Smooth muscle cell (in vitro differentiated cells): ENCODE results near the gene FADD. TPM values are rescaled to one million over a fixed set of nuclear protein-coding genes. Genes with fewer than 3 reads are reported as not detected.

Experiments
- DNase-seq: peaks from one replicate; lab custom pipeline; 2025; ENCODE audit not compliant: unreplicated experiment; lab: John Stamatoyannopoulos, UW
- H2AFZ ChIP-seq: fragments of 200-600 bp; sonication (generic); 2 replicates; pipeline ENCODE4 v1.6.0; 2016; ENCODE audit warnings: antibody characterized with exemption, low read depth, mild to moderate bottlenecking
- H3F3A ChIP-seq: fragments of 200-600 bp; sonication (generic); 2 replicates; pipeline ENCODE4 v1.6.0; 2017; ENCODE audit warnings: antibody characterized with exemption, low read depth
- H3K27ac ChIP-seq: fragments of 200-600 bp; sonication (generic); 2 replicates; pipeline ENCODE4 v1.5.1; 2016; ENCODE audit warnings: low read depth, mild to moderate bottlenecking
- H3K27me3 ChIP-seq: fragments of 200-600 bp; sonication (generic); 2 replicates; pipeline ENCODE4 v1.6.1; 2016; ENCODE audit warnings: low read depth, mild to moderate bottlenecking
- H3K36me3 ChIP-seq: fragments of 200-600 bp; sonication (generic); 2 replicates; pipeline ENCODE4 v1.5.1; 2016; ENCODE audit warnings: low read depth
- H3K4me1 ChIP-seq: fragments of 200-600 bp; sonication (generic); 2 replicates; pipeline ENCODE4 v1.5.1; 2016; ENCODE audit warnings: low read depth
- H3K4me2 ChIP-seq: fragments of 200-600 bp; sonication (generic); 2 replicates; pipeline ENCODE4 v1.6.0; 2016; ENCODE audit warnings: mild to moderate bottlenecking
- H3K4me3 ChIP-seq: fragments of 200-600 bp; sonication (generic); 2 replicates; pipeline ENCODE4 v1.5.1; 2016; ENCODE audit warnings: mild to moderate bottlenecking
- H3K79me2 ChIP-seq: fragments of 200-600 bp; sonication (generic); 2 replicates; pipeline ENCODE4 v1.6.0; 2016; ENCODE audit warnings: low read depth, mild to moderate bottlenecking
- H3K9ac ChIP-seq: fragments of 200-600 bp; sonication (generic); 2 replicates; pipeline ENCODE4 v1.6.0; 2016; ENCODE audit warnings: low read depth
- H3K9me3 ChIP-seq: fragments of 200-600 bp; sonication (generic); replicated peaks from 2 replicates; pipeline ENCODE4 v1.5.1; 2016; ENCODE audit warnings: low read depth
- H4K20me1 ChIP-seq: fragments of 200-600 bp; sonication (generic); 2 replicates; pipeline ENCODE4 v1.6.0; 2016; ENCODE audit warnings: low read depth
- WGBS: methylation state at CpG from one replicate; pipeline ENCODE4 v1.1.7; 2016; ENCODE audit warnings: low lambda C conversion rate; 5-methylcytosine and 5-hydroxymethylcytosine counted together
- polyA plus RNA-seq: library from polyadenylated mRNA; unstranded; fragments of >200 nt; fragmentation: Nextera tagmentation; extraction: Ambion mirVana; gene quantifications from 2 replicates; pipeline ENCODE4 v1.2.1, GENCODE V29; 2016
- total RNA-seq: library from RNA; depleted of rRNA; stranded (reverse); fragments of >200 nt; gene quantifications from 2 replicates; pipeline ENCODE4 v1.2.3, GENCODE V29; 2014
- TF ChIP-seq, protein P1 (sequence below): fragments of 200-600 bp; sonication (generic); IDR thresholded peaks from 2 replicates; pipeline ENCODE4 v1.5.1; 2017; ENCODE audit warnings: borderline replicate concordance, mild to moderate bottlenecking, antibody characterized with exemption; ENCODE audit not compliant: insufficient read depth, poor library complexity, severe bottlenecking

FADD gene
- total and polyA plus RNA-seq, 2 experiments from 2014 or later = 22.2 to 41.3 TPM

DNA sequence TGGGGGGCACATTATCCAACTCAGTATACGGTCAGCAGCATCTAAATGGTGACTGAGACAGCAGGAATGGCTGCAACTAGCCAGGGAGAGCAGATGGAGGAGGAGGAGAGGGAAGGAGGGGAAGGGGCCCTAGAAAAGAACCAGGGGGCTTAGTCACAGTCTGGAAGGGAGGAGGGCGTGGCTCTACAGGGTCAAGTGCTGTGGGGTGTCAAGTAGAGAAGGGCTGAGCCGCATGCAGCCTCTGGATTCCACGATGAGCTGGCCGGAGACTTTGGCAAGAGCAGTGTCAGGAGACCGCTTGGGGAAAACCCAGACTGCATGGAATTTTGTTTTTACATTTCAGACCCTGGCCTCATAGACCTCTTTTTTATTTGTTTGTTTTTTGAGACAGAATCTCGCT lies 41.6 kb downstream of the FADD start:
- DNase-seq = no peak
- Histone ChIP-seq H2AFZ (no peak overlapping the region), H3K4me2 (peak overlapping the region; percentile 22), H3K4me3 (no peak overlapping the region), H3K79me2 (no peaks in the 10 kb centered on the region), H3K36me3 (no peaks in the 10 kb centered on the region), H4K20me1 (no peaks in the 10 kb centered on the region), H3K4me1 (no peaks in the 10 kb centered on the region), H3F3A (no peaks in the 10 kb centered on the region), H3K27ac (peak overlapping the region; percentile 85), H3K9ac (peak overlapping the region; percentile 66), H3K27me3 (no peaks in the 10 kb centered on the region), H3K9me3 (no peaks in the 10 kb centered on the region)
- WGBS = 32% methylated on average over 6 of the region's 7 CpGs
- TF ChIP-seq, protein P1, sequence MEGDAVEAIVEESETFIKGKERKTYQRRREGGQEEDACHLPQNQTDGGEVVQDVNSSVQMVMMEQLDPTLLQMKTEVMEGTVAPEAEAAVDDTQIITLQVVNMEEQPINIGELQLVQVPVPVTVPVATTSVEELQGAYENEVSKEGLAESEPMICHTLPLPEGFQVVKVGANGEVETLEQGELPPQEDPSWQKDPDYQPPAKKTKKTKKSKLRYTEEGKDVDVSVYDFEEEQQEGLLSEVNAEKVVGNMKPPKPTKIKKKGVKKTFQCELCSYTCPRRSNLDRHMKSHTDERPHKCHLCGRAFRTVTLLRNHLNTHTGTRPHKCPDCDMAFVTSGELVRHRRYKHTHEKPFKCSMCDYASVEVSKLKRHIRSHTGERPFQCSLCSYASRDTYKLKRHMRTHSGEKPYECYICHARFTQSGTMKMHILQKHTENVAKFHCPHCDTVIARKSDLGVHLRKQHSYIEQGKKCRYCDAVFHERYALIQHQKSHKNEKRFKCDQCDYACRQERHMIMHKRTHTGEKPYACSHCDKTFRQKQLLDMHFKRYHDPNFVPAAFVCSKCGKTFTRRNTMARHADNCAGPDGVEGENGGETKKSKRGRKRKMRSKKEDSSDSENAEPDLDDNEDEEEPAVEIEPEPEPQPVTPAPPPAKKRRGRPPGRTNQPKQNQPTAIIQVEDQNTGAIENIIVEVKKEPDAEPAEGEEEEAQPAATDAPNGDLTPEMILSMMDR = no peak

DNA sequence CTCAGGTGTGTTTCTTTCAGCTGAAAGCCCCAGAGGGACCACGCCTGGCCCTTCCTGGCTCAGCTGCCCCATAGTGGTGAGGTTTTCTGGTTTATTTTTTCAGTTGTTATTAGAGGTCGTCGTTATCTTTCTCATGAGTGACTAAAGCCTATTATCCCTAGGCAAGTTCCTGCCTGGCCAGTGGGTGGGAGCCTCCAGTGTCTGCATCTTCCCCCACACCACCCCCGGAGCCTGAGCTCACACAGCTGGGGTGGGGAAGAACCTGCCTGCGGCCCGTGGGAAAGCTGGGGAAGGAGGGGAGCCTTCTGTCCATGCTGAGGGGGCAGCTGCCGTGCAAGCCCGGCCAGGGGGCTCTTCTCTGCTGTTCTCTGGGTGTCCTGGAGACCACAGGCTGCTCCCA lies 43.1 kb downstream of the FADD start:
- peak overlapping the region; percentile 66 for H3K9ac ChIP-seq
- H4K20me1 ChIP-seq = no peaks in the 10 kb centered on the region
- peak overlapping the region; percentile 55 for H3K4me2 ChIP-seq
- 27% methylated on average over 8 of the region's 8 CpGs for WGBS
- H3K27ac ChIP-seq = peak overlapping the region; percentile 85
- H3K4me1 ChIP-seq = no peaks in the 10 kb centered on the region
- H3K36me3 ChIP-seq = no peaks in the 10 kb centered on the region
- H3K9me3 ChIP-seq = no peaks in the 10 kb centered on the region
- H3F3A ChIP-seq = no peaks in the 10 kb centered on the region
- no peak overlapping the region for H3K4me3 ChIP-seq
- H3K79me2 ChIP-seq = no peaks in the 10 kb centered on the region
- no peaks in the 10 kb centered on the region for H3K27me3 ChIP-seq
- no peak for DNase-seq
- H2AFZ ChIP-seq = no peak overlapping the region
- TF ChIP-seq, protein P1 = no peak

DNA sequence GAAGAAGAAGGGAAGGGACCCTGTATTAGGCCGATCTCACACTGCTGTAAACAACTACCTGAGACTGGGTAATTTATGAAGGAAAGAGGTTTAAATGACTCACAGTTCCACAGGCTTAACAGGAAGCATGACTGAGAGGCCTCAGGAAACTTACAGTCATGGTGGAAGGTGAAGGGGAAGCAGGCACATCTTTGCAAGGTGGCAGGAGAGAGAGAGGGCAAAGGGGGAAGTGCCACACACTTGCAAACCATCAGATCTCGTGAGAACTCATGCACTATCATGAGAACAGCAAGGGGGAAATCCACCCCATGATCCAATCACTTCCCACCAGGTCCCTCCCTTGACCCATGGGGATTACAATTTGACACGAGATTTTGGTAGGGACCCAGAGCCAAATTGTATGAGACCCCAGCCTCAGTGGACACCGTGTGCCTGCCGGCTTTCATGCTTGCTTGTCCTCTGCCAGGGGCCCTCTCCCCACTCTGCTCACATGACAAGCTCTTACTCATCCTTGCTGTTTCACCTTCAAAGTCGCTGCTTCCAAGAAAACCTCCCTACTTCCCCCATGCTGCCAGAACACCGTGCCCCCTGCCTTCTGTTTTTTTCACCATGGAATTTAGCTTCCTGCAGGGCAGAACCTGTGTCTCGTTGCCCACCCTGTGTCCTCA lies 44.1 kb downstream of the FADD start:
- Histone ChIP-seq H3K4me3 (no peak overlapping the region), H3K27ac (peak overlapping the region; percentile 19), H3K79me2 (no peaks in the 10 kb centered on the region), H3K4me1 (no peaks in the 10 kb centered on the region), H3K27me3 (no peaks in the 10 kb centered on the region), H3K36me3 (no peaks in the 10 kb centered on the region), H3K4me2 (no peak overlapping the region), H3K9ac (no peak overlapping the region), H4K20me1 (no peaks in the 10 kb centered on the region), H3K9me3 (no peaks in the 10 kb centered on the region), H3F3A (no peaks in the 10 kb centered on the region), H2AFZ (no peak overlapping the region)
- WGBS = 67% methylated on average over 8 of the region's 8 CpGs
- TF ChIP-seq, protein P1 = no peak
- no peak for DNase-seq

DNA sequence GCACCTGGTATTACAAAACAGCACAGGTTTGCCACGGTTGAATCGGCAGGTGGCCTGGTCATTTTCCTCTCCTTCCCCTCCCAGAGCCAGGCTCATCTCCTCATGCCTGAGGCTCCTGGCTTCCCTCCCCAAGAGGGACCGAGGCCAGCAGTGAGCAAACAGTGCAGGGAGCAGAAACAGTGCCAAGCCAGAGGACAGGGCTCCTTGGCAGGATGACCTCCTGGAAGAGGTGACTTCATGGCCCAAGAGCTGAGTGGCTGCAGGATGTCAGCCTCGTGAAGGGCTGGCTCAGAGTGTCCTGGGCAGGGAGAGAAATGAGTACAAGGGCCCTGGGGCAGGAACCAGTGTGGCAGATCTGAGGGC lies 44.6 kb downstream of the FADD start:
- no peaks in the 10 kb centered on the region for H4K20me1 ChIP-seq
- H3K9ac ChIP-seq = no peak overlapping the region
- H3K36me3 ChIP-seq = no peaks in the 10 kb centered on the region
- peak overlapping the region; percentile 19 for H3K27ac ChIP-seq
- DNase-seq = no peak
- H3K4me2 ChIP-seq = no peak overlapping the region
- H3K27me3 ChIP-seq = no peaks in the 10 kb centered on the region
- H3F3A ChIP-seq = no peaks in the 10 kb centered on the region
- 69% methylated on average over 4 of the region's 4 CpGs for WGBS
- H2AFZ ChIP-seq = no peak overlapping the region
- no peak overlapping the region for H3K4me3 ChIP-seq
- no peaks in the 10 kb centered on the region for H3K9me3 ChIP-seq
- TF ChIP-seq, protein P1 = no peak
- H3K79me2 ChIP-seq = no peaks in the 10 kb centered on the region
- H3K4me1 ChIP-seq = no peaks in the 10 kb centered on the region
